CD4-positive, alpha-beta T cell (primary cell): ENCODE results near the gene ARSG. TPM values are rescaled to one million over a fixed set of nuclear protein-coding genes. Genes with fewer than 3 reads are reported as not detected.
A peak's percentile ranks its signal among the peaks of the same experiment; 100 is the strongest.

Source experiments
- ATAC-seq: fragments of 200-7000 bp; cut with Tn5 transposase; one replicate; pipeline ENCODE4 v1.10.0; 2022; ENCODE audit warnings: mild to moderate bottlenecking; ENCODE audit not compliant: poor library complexity
- CTCF ChIA-PET: fragments of 350-600 bp; sonication (Branson Sonifier 250); formaldehyde crosslinking; loops from one replicate; lab custom pipeline; 2021; ENCODE audit warnings: antibody characterized with exemption, inconsistent platforms; lab: Charles Lee
- POLR2A ChIA-PET: fragments of 350-600 bp; sonication (Branson Sonifier 250); formaldehyde crosslinking; loops from one replicate; lab custom pipeline; 2021; ENCODE audit warnings: antibody characterized with exemption, inconsistent platforms; lab: Charles Lee
- DNase-seq, 14 experiments: peaks; one replicate each; pipeline ENCODE4 v3.0.0-alpha.2; 2013 to 2020; ENCODE audit warnings: mixed read lengths in 2 of 14
- H3K27ac ChIP-seq, 2 donors: one replicate each; pipeline versions ENCODE4 v1.5.1 to v1.7.0; 2013; ENCODE audit warnings: low read length in 2 of 2, low read depth in 1 of 2, mild to moderate bottlenecking in 1 of 2
- H3K27me3 ChIP-seq, 2 experiments: 1 replicate in 1 of 2; 2 replicates in 1 of 2; pipeline versions ENCODE4 v1.6.1 to v1.7.0; 2013; ENCODE audit warnings: low read length in 2 of 2, control low read depth in 1 of 2, mild to moderate bottlenecking in 1 of 2, moderate library complexity in 1 of 2; ENCODE audit not compliant: insufficient read depth in 2 of 2, control insufficient read depth in 1 of 2
- H3K36me3 ChIP-seq: one replicate; pipeline ENCODE4 v1.6.1; 2013; ENCODE audit warnings: low read length, control low read depth; ENCODE audit not compliant: insufficient read depth
- H3K4me1 ChIP-seq: one replicate; pipeline ENCODE4 v1.6.1; 2013; ENCODE audit warnings: low read length, control low read depth; ENCODE audit not compliant: insufficient read depth
- H3K4me3 ChIP-seq: one replicate; pipeline ENCODE4 v1.5.1; 2013; ENCODE audit warnings: mild to moderate bottlenecking, low read length, moderate library complexity
- H3K9me3 ChIP-seq, 2 experiments: 1 replicate in 1 of 2; 2 replicates in 1 of 2; pipeline versions ENCODE4 v1.6.1 to v1.7.0; 2013; ENCODE audit warnings: low read length in 2 of 2, mild to moderate bottlenecking in 2 of 2, control low read depth in 1 of 2, moderate library complexity in 1 of 2; ENCODE audit not compliant: control insufficient read depth in 1 of 2, insufficient read depth in 1 of 2
- H3K27ac Mint-ChIP-seq: one replicate; pipeline ENCODE4 v1.8.0; 2020; ENCODE audit warnings: mixed read lengths
- H3K27me3 Mint-ChIP-seq: one replicate; pipeline ENCODE4 v1.8.0; 2021; ENCODE audit warnings: mixed read lengths
- H3K36me3 Mint-ChIP-seq: one replicate; pipeline ENCODE4 v1.8.0; 2021; ENCODE audit warnings: low read depth, mixed read lengths
- H3K4me1 Mint-ChIP-seq: one replicate; pipeline ENCODE4 v1.8.0; 2021; ENCODE audit warnings: low read depth, mixed read lengths
- H3K4me3 Mint-ChIP-seq: one replicate; pipeline ENCODE4 v1.8.0; 2020; ENCODE audit warnings: mild to moderate bottlenecking, mixed read lengths
- H3K9me3 Mint-ChIP-seq: one replicate; pipeline ENCODE4 v1.8.0; 2020; ENCODE audit warnings: mixed read lengths
- CTCF ChIP-seq: fragments of 200-600 bp; IDR thresholded peaks from one replicate; pipeline ENCODE4 v1.8.0; 2022; ENCODE audit warnings: antibody characterized with exemption, mild to moderate bottlenecking
- intact Hi-C, 2 experiments: fragments of 100-400 bp; cut with DNase I in 1 of 2; cut with micrococcal nuclease in 1 of 2; formaldehyde crosslinking; loops; one replicate each; pipeline versions ENCODE4 v1.15.1 to v1.9.0; 2023 to 2025; cut with DNase I, micrococcal nuclease
- total RNA-seq, 174 experiments: library from RNA in 2 of 174; stranded (reverse) in 2 of 174; gene quantifications; one replicate each; pipeline ENCODE4 v1.2.3 and lab custom pipeline; 2021 to 2026

The ARSG gene
- total RNA-seq, 2 experiments from 2014 or later, result 13.8 to 16.0 TPM

GRCh38 chr17:68459037-68459639 is 167.8 kb downstream of the ARSG start:
- intact Hi-C loops, result loop anchor here (5.0 kb wide), 1 partner anchor 422 kb away; the partner anchor contains the start of gene KPNA2 (in 2 of the 2)
- Mint-ChIP-seq H3K4me1 (peaks cover 56% of the 10 kb centered on the region), H3K9me3 (no peaks in the 10 kb centered on the region), H3K36me3 (no peaks in the 10 kb centered on the region), H3K27me3 (no peaks in the 10 kb centered on the region), H3K27ac (peak overlapping the region; percentile 31), H3K4me3 (no peak overlapping the region)
- Histone ChIP-seq H3K4me1 (peaks cover 53% of the 10 kb centered on the region), H3K27me3 (no peaks in the 10 kb centered on the region), H3K4me3 (no peak overlapping the region), H3K36me3 (no peaks in the 10 kb centered on the region), H3K9me3 (no peaks in the 10 kb centered on the region), H3K27ac (no peak overlapping the region)
- TF ChIP-seq CTCF, result no peak
- DNase-seq (peak in 1 of 14 experiments; percentile 28), ATAC-seq (no peak)
- ChIA-PET CTCF (interaction anchor here (0.8 to 2.6 kb wide), 6 partner anchors 8 to 278 kb away, joined by 3 to 19 read pairs (median 6); no protein-coding TSS in a partner anchor), POLR2A (interaction anchor here (1.1 to 3.7 kb wide), 7 partner anchors 21 to 290 kb away, joined by 4 to 38 read pairs (median 19); partner anchors contain the start of genes AMZ2, ARSG and SLC16A6)

DNA sequence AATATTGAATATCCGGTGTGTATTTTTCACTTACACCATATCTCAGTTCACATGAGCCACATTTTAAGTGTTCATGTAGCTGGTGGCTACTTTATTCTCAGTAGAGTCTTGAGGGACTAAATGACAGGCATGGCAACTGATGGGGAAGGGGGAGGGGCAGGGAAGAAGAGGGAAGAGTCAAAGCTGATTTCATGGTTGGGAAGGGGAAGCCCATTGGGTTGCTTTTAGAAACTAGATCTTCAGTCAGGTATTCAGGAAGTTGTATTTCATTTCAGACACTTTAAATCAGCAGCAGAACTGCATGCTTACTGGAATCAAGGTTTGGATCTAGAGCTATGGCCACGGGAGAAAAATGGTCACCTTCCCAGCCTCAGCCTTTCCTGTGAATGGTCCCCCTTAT is 168.9 kb downstream of the ARSG start:
- peak overlapping the region in 1 of 2 donors; percentile 74 for H3K27ac ChIP-seq
- H3K27me3 ChIP-seq, result no peaks in the 10 kb centered on the region
- H3K9me3 ChIP-seq, result no peaks in the 10 kb centered on the region
- Mint-ChIP-seq H3K4me3 (peak overlapping the region; percentile 56), H3K36me3 (no peaks in the 10 kb centered on the region), H3K4me1 (peaks cover 56% of the 10 kb centered on the region), H3K9me3 (no peaks in the 10 kb centered on the region), H3K27ac (peak overlapping the region; percentile 78), H3K27me3 (no peaks in the 10 kb centered on the region)
- no peak for TF ChIP-seq CTCF
- H3K36me3 ChIP-seq, result no peaks in the 10 kb centered on the region
- ATAC-seq (no peak), DNase-seq (peak in 2 of 14 experiments; percentile 28 to 48)
- ChIA-PET CTCF (interaction anchor here (1.2 to 1.6 kb wide), 2 partner anchors 20 to 201 kb away, joined by 3 to 4 read pairs; no protein-coding TSS in a partner anchor), POLR2A (interaction anchor here (0.9 to 2.1 kb wide), 11 partner anchors 19 to 291 kb away, joined by 3 to 24 read pairs (median 4); partner anchors contain the start of genes AMZ2, ARSG and SLC16A6)
- intact Hi-C loops, result loop anchor here in 1 of 2 experiments (10.0 kb wide), 1 partner anchor 255 kb away; no protein-coding TSS in a partner anchor
- no peak overlapping the region for H3K4me3 ChIP-seq
- H3K4me1 ChIP-seq, result peaks cover 53% of the 10 kb centered on the region

DNA sequence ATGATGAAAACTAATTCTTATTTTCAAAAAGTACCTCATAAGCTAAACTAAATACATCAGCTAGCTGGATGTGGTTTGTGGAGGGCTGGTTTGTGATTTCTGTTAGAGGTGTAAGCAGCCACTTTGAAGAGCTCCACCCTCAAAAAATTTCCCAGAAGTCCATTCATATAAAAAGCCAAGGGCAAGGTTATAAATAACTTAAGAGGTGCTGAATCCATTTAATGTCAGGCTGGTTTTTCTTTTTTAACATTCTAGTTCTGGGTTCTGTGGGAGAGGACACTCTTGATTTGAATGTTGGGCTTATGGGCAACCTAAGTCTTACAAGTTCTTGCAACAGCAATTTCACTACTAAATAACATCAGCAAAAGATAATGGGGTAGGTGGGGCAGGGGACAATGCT is 169.4 kb downstream of the ARSG start:
- peaks cover 53% of the 10 kb centered on the region for H3K4me1 ChIP-seq

More for the DNA sequence above, 169.4 kb downstream of the ARSG start:
- H3K4me1 Mint-ChIP-seq, result peaks cover 56% of the 10 kb centered on the region
- Histone ChIP-seq H3K27ac (peak overlapping the region in 1 of 2 donors; percentile 74), H3K9me3 (no peaks in the 10 kb centered on the region), H3K4me3 (no peak overlapping the region), H3K36me3 (no peaks in the 10 kb centered on the region), H3K27me3 (no peaks in the 10 kb centered on the region)
- peak overlapping the region; percentile 78 for H3K27ac Mint-ChIP-seq
- intact Hi-C loops, result loop anchor here in 1 of 2 experiments (10.0 kb wide), 1 partner anchor 256 kb away; no protein-coding TSS in a partner anchor
- H3K27me3 Mint-ChIP-seq, result no peaks in the 10 kb centered on the region
- ATAC-seq (no peak), DNase-seq (peak in 7 of 14 experiments; percentile 17 to 91 (median 39))
- TF ChIP-seq CTCF, result no peak
- H3K4me3 Mint-ChIP-seq, result peak overlapping the region; percentile 9
- no peaks in the 10 kb centered on the region for H3K36me3 Mint-ChIP-seq
- H3K9me3 Mint-ChIP-seq, result no peaks in the 10 kb centered on the region
- ChIA-PET POLR2A (interaction anchor here (0.7 to 2.1 kb wide), 13 partner anchors 20 to 292 kb away, joined by 3 to 24 read pairs (median 4); partner anchors contain the start of genes AMZ2, ARSG and SLC16A6), CTCF (interaction anchor here (1.2 kb wide), 1 partner anchor 201 kb away, joined by 3 read pairs; no protein-coding TSS in a partner anchor)
